Testis (tissue), 3 donors: Measurements from ENCODE around the gene NHLRC2. TPM values are rescaled to one million over a fixed set of nuclear protein-coding genes. Genes with fewer than 3 reads are reported as not detected.

Source experiments
- DNase-seq: peaks from one replicate; pipeline ENCODE4 v3.0.0-alpha.2; 2019
- H3K27ac ChIP-seq, 2 donors: fragments of 200-600 bp; sonication (generic); one replicate each; pipeline ENCODE4 v1.5.1; 2019
- H3K27me3 ChIP-seq: fragments of 200-600 bp; sonication (generic); one replicate; pipeline ENCODE4 v1.5.1; 2019
- H3K36me3 ChIP-seq: fragments of 200-600 bp; sonication (generic); one replicate; pipeline ENCODE4 v1.5.1; 2017; ENCODE audit warnings: low read depth; ENCODE audit errors: missing control alignments
- H3K4me1 ChIP-seq: fragments of 200-600 bp; sonication (generic); one replicate; pipeline ENCODE4 v1.5.1; 2019
- H3K4me3 ChIP-seq, 2 donors: fragments of 200-600 bp; sonication (generic); one replicate each; pipeline ENCODE4 v1.5.1; 2017 to 2019
- H3K9me3 ChIP-seq: fragments of 200-600 bp; sonication (generic); one replicate; pipeline ENCODE4 v1.5.1; 2017
- CTCF ChIP-seq, 3 experiments: fragments of 450-650 bp in 2 of 3; fragments of 200-600 bp in 1 of 3; sonication (generic) in 1 of 3; IDR thresholded peaks; one replicate each; pipeline ENCODE4 v1.5.1; 2016 to 2019; ENCODE audit warnings: antibody characterized with exemption in 3 of 3, mild to moderate bottlenecking in 2 of 3, moderate library complexity in 1 of 3
- POLR2A ChIP-seq: fragments of 450-650 bp; IDR thresholded peaks from one replicate; pipeline ENCODE4 v1.6.1; 2017; ENCODE audit warnings: antibody characterized with exemption, mild to moderate bottlenecking, moderate library complexity
- WGBS, 2 donors: methylation state at CpG; one replicate each; pipeline ENCODE4 v1.1.5; 2018; 5-methylcytosine and 5-hydroxymethylcytosine counted together
- intact Hi-C: fragments of 100-400 bp; cut with DNase I; formaldehyde crosslinking; loops from one replicate; pipeline ENCODE4 v1.15.1; 2023; ENCODE audit warnings: low total_unique reads
- polyA plus RNA-seq: library from polyadenylated mRNA; stranded (reverse); fragments of 350-450 nt; fragmentation: Illumina TruSeq; extraction: RNeasy Lipid Tissue Mini Kit (QIAGEN cat#74804); gene quantifications from one replicate; pipeline ENCODE4 v1.2.3, GENCODE V29; 2014; ENCODE audit warnings: low read depth, low replicate concordance; ENCODE audit not compliant: insufficient read depth
- total RNA-seq, 2 donors: library from RNA; depleted of rRNA; stranded (reverse); fragments of >200 nt; gene quantifications; one replicate each; pipeline ENCODE4 v1.2.3, GENCODE V29; 2016

The NHLRC2 gene
- total and polyA plus RNA-seq, 3 donors from 2014 or later, result 8.7 to 37.7 (median 34.3) TPM

- intact Hi-C loops, result no loop called here
- TF ChIP-seq CTCF (IDR thresholded peaks at IDR 0.05) (no peak), POLR2A (no peak)
Measured at GRCh38 chr10:113929522-113929921, 75.1 kb downstream of the NHLRC2 start.

GRCh38 chr10:113930482-113931057, 76.1 kb downstream of the NHLRC2 start:
- no peak overlapping the region for H3K4me3 ChIP-seq
- H3K4me1 ChIP-seq, result no peaks in the 10 kb centered on the region
- H3K27ac ChIP-seq, result no peak overlapping the region
- 80% methylated on average over 3 of the region's 3 CpGs for WGBS, 2 donors
- H3K36me3 ChIP-seq, result no peaks in the 10 kb centered on the region
- no peak for DNase-seq
- H3K27me3 ChIP-seq, result no peaks in the 10 kb centered on the region
- intact Hi-C loops, result no loop called here
- TF ChIP-seq CTCF (IDR thresholded peaks at IDR 0.05) (no peak), POLR2A (no peak)
- H3K9me3 ChIP-seq, result no peaks in the 10 kb centered on the region

More at GRCh38 chr10:113929522-113929921, 75.1 kb downstream of the NHLRC2 start:
- Histone ChIP-seq H3K27ac (no peak overlapping the region), H3K4me1 (no peaks in the 10 kb centered on the region), H3K27me3 (no peaks in the 10 kb centered on the region), H3K4me3 (no peak overlapping the region), H3K9me3 (no peaks in the 10 kb centered on the region), H3K36me3 (no peaks in the 10 kb centered on the region)
- DNase-seq, result no peak
- WGBS, 2 donors, result 70 to 82% methylated on average over 6 of the region's 6 CpGs

GRCh38 chr10:113932854-113933253, 78.4 kb downstream of the NHLRC2 start:
- H3K4me3 ChIP-seq, result no peak overlapping the region
- 92 to 95% methylated on average over 1 of the region's 1 CpG for WGBS, 2 donors
- TF ChIP-seq POLR2A, result no peak
- TF ChIP-seq CTCF (IDR thresholded peaks at IDR 0.05), result no peak
- no peaks in the 10 kb centered on the region for H3K36me3 ChIP-seq
- no peaks in the 10 kb centered on the region for H3K9me3 ChIP-seq
- no peaks in the 10 kb centered on the region for H3K4me1 ChIP-seq
- no peak for DNase-seq
- no peak overlapping the region for H3K27ac ChIP-seq
- intact Hi-C loops, result no loop called here
- no peaks in the 10 kb centered on the region for H3K27me3 ChIP-seq

GRCh38 chr10:113933894-113934532, 79.6 kb downstream of the NHLRC2 start:
- no peak for TF ChIP-seq POLR2A
- TF ChIP-seq CTCF (IDR thresholded peaks at IDR 0.05), result no peak
- intact Hi-C loops, result no loop called here
- 50 to 54% methylated on average over 8 of the region's 8 CpGs for WGBS, 2 donors
- H3K4me1 ChIP-seq, result no peaks in the 10 kb centered on the region
- no peaks in the 10 kb centered on the region for H3K27me3 ChIP-seq
- no peak overlapping the region for H3K27ac ChIP-seq
- no peaks in the 10 kb centered on the region for H3K36me3 ChIP-seq
- no peak for DNase-seq
- no peak overlapping the region for H3K4me3 ChIP-seq
- no peaks in the 10 kb centered on the region for H3K9me3 ChIP-seq

- no peak overlapping the region for H3K4me3 ChIP-seq
- no peaks in the 10 kb centered on the region for H3K4me1 ChIP-seq
- intact Hi-C loops, result no loop called here
- no peaks in the 10 kb centered on the region for H3K27me3 ChIP-seq
- no peaks in the 10 kb centered on the region for H3K36me3 ChIP-seq
- H3K9me3 ChIP-seq, result no peaks in the 10 kb centered on the region
- no peak for DNase-seq
- H3K27ac ChIP-seq, result no peak overlapping the region
- TF ChIP-seq CTCF (IDR thresholded peaks at IDR 0.05), result no peak
- TF ChIP-seq POLR2A, result no peak
Measured at GRCh38 chr10:113937258-113937657, 82.8 kb downstream of the NHLRC2 start.
